ENCODE results near the gene SLC26A11. TPM values are rescaled to one million over a fixed set of nuclear protein-coding genes. Genes with fewer than 3 reads are reported as not detected.

The SLC26A11 gene
- total and polyA plus RNA-seq, 2 donors (not counting 1 experiment from before 2014, with no cell fraction given) = 10.1 to 31.4 TPM

DNA sequence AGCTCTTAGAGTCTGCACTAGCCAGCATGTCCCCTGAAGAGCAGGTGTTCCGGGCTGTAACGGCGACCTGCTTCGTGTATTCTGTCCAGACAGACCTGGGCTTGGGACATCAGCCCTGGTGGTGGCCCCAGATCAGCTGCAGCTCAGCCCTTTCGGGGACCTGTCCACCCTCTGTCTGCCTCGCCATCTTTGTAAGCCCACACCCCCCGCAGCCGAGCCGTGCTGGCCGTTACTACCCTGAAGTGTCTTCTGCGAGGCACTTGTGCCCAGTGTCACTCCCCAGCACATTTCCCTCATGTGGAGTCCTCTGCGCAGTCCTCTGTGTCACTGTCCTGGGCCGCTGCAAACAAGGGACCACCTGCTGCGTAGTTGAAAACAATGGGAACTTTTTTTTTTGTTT is 40.0 kb upstream of the SLC26A11 start:
- no peak for DNase-seq
- no peak for ATAC-seq (ENCODE audit: low read depth)
- H3K4me3 ChIP-seq (ENCODE audit: control extremely low read depth in 1 of 5, extremely low read depth in 1 of 5, insufficient read depth in 1 of 5, low read depth in 2 of 5, low read length in 4 of 5) = no peak overlapping the region
- H3K27ac ChIP-seq (ENCODE audit: low read length in 2 of 2) = no peak overlapping the region
- WGBS (ENCODE audit: insufficient coverage) = 91% methylated on average over 14 of the region's 14 CpGs
- H3K36me3 ChIP-seq (replicated peaks in 1 of 2; ENCODE audit: control extremely low read depth in 1 of 2, control insufficient read depth in 1 of 2, extremely low read depth in 1 of 2, insufficient read depth in 2 of 2, low read length in 1 of 2) = no peaks in the 10 kb centered on the region
- no peak overlapping the region for H3K4me3 Mint-ChIP-seq
- H3K27me3 ChIP-seq (replicated peaks in 1 of 4; ENCODE audit: control extremely low read depth in 1 of 4, control insufficient read depth in 3 of 4, insufficient read depth in 4 of 4, low read length in 3 of 4) = peaks cover 0 to 2% (median 0%) of the 10 kb centered on the region in 4 experiments
- H3K9ac ChIP-seq (ENCODE audit: low read length) = no peak overlapping the region
- no peak overlapping the region for H2AFZ ChIP-seq (ENCODE audit: insufficient read depth, low read depth, low read length, poor library complexity, severe bottlenecking)
- H3K4me1 ChIP-seq (ENCODE audit: control insufficient read depth in 2 of 2, insufficient read depth in 2 of 2, low read length in 2 of 2) = no peaks in the 10 kb centered on the region
- no peaks in the 10 kb centered on the region for H3K9me3 Mint-ChIP-seq (ENCODE audit: insufficient read depth)
- no peaks in the 10 kb centered on the region for H3K9me3 ChIP-seq (ENCODE audit: control extremely low read depth in 1 of 3, control insufficient read depth in 2 of 3, insufficient read depth in 1 of 3, low read length in 2 of 3)
- intact Hi-C loops (cut with micrococcal nuclease) = no loop called here
- no peak overlapping the region for H3K4me2 ChIP-seq (replicated peaks; ENCODE audit: low read depth, low read length, poor library complexity, severe bottlenecking)
- H3K27me3 Mint-ChIP-seq = peaks cover 7% of the 10 kb centered on the region
- H3K4me1 Mint-ChIP-seq = no peaks in the 10 kb centered on the region
- H3K27ac Mint-ChIP-seq = no peak overlapping the region
- ChIA-PET CTCF (no interaction called here), POLR2A (no interaction called here)
- no peak for TF ChIP-seq EZH2 (IDR thresholded peaks at IDR 0.05; ENCODE audit: borderline replicate concordance, insufficient read depth, low read depth, low read length, poor library complexity, severe bottlenecking)
- TF ChIP-seq, protein P1, sequence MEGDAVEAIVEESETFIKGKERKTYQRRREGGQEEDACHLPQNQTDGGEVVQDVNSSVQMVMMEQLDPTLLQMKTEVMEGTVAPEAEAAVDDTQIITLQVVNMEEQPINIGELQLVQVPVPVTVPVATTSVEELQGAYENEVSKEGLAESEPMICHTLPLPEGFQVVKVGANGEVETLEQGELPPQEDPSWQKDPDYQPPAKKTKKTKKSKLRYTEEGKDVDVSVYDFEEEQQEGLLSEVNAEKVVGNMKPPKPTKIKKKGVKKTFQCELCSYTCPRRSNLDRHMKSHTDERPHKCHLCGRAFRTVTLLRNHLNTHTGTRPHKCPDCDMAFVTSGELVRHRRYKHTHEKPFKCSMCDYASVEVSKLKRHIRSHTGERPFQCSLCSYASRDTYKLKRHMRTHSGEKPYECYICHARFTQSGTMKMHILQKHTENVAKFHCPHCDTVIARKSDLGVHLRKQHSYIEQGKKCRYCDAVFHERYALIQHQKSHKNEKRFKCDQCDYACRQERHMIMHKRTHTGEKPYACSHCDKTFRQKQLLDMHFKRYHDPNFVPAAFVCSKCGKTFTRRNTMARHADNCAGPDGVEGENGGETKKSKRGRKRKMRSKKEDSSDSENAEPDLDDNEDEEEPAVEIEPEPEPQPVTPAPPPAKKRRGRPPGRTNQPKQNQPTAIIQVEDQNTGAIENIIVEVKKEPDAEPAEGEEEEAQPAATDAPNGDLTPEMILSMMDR (IDR thresholded peaks at IDR 0.05) = no peak
- no peaks in the 10 kb centered on the region for H4K20me1 ChIP-seq (ENCODE audit: control insufficient read depth, insufficient read depth, low read length, poor library complexity, severe bottlenecking)
- no peaks in the 10 kb centered on the region for H3K79me2 ChIP-seq (ENCODE audit: control insufficient read depth, insufficient read depth, low read length)

DNA sequence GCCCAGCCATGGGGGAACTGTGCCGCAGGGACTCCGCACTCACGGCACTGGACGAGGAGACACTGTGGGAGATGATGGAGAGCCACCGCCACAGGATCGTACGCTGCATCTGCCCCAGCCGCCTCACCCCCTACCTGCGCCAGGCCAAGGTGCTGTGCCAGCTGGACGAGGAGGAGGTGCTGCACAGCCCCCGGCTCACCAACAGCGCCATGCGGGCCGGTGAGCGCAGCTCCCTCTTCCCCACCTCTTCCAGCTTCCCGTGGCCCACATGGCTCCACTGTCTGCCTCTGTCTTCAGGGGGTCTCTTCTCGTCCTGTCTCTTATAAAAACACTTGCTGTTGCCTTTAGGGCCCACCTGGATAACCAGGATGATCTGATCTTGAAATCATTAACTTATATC is 38.8 kb upstream of the SLC26A11 start:
- no peak overlapping the region for H3K4me3 ChIP-seq (ENCODE audit: control extremely low read depth in 1 of 5, extremely low read depth in 1 of 5, insufficient read depth in 1 of 5, low read depth in 2 of 5, low read length in 4 of 5)
- Mint-ChIP-seq H3K27ac (no peak overlapping the region), H3K9me3 (ENCODE audit: insufficient read depth) (no peaks in the 10 kb centered on the region), H3K4me1 (no peaks in the 10 kb centered on the region), H3K4me3 (no peak overlapping the region), H3K27me3 (peaks cover 7% of the 10 kb centered on the region)
- TF ChIP-seq, protein P1 (IDR thresholded peaks at IDR 0.05) = no peak
- no peak for TF ChIP-seq EZH2 (IDR thresholded peaks at IDR 0.05; ENCODE audit: borderline replicate concordance, insufficient read depth, low read depth, low read length, poor library complexity, severe bottlenecking)
- H3K36me3 ChIP-seq (replicated peaks in 1 of 2; ENCODE audit: control extremely low read depth in 1 of 2, control insufficient read depth in 1 of 2, extremely low read depth in 1 of 2, insufficient read depth in 2 of 2, low read length in 1 of 2) = no peaks in the 10 kb centered on the region
- H4K20me1 ChIP-seq (ENCODE audit: control insufficient read depth, insufficient read depth, low read length, poor library complexity, severe bottlenecking) = no peaks in the 10 kb centered on the region
- intact Hi-C loops (cut with micrococcal nuclease) = no loop called here
- no peaks in the 10 kb centered on the region for H3K4me1 ChIP-seq (ENCODE audit: control insufficient read depth in 2 of 2, insufficient read depth in 2 of 2, low read length in 2 of 2)
- no peak overlapping the region for H2AFZ ChIP-seq (ENCODE audit: insufficient read depth, low read depth, low read length, poor library complexity, severe bottlenecking)
- ChIA-PET POLR2A (no interaction called here), CTCF (no interaction called here)
- no peaks in the 10 kb centered on the region for H3K9me3 ChIP-seq (ENCODE audit: control extremely low read depth in 1 of 3, control insufficient read depth in 2 of 3, insufficient read depth in 1 of 3, low read length in 2 of 3)
- peaks cover 0 to 2% (median 0%) of the 10 kb centered on the region in 4 experiments for H3K27me3 ChIP-seq (replicated peaks in 1 of 4; ENCODE audit: control extremely low read depth in 1 of 4, control insufficient read depth in 3 of 4, insufficient read depth in 4 of 4, low read length in 3 of 4)
- ATAC-seq (ENCODE audit: low read depth) (no peak), DNase-seq (no peak)
- 85% methylated on average over 11 of the region's 17 CpGs for WGBS (ENCODE audit: insufficient coverage)
- H3K4me2 ChIP-seq (replicated peaks; ENCODE audit: low read depth, low read length, poor library complexity, severe bottlenecking) = no peak overlapping the region
- H3K27ac ChIP-seq (ENCODE audit: low read length in 2 of 2) = no peak overlapping the region
- H3K79me2 ChIP-seq (ENCODE audit: control insufficient read depth, insufficient read depth, low read length) = no peaks in the 10 kb centered on the region
- H3K9ac ChIP-seq (ENCODE audit: low read length) = no peak overlapping the region
